Measurements from ENCODE around the gene CDKAL1.

The CDKAL1 gene

GRCh38 chr6:20954315-20954714 is 420.1 kb downstream of the CDKAL1 start:
- no peak for ATAC-seq
- no peak for TF ChIP-seq OSR1 (CRISPR knock-in tag; IDR thresholded peaks at IDR 0.05)
- no peak for TF ChIP-seq CSDC2 (CRISPR knock-in tag; IDR thresholded peaks at IDR 0.05)
- TF ChIP-seq CSRNP3 (CRISPR knock-in tag; IDR thresholded peaks at IDR 0.05) = no peak
- TF ChIP-seq ZNF8 (CRISPR knock-in tag; IDR thresholded peaks at IDR 0.05) = no peak
- no peak for TF ChIP-seq PATZ1 (CRISPR knock-in tag; IDR thresholded peaks at IDR 0.05; ENCODE audit: borderline replicate concordance)
- no peak for TF ChIP-seq PPARA (CRISPR knock-in tag; IDR thresholded peaks at IDR 0.05; ENCODE audit: borderline replicate concordance)
- TF ChIP-seq ZC3H10 (CRISPR knock-in tag; IDR thresholded peaks at IDR 0.05) = no peak
- TF ChIP-seq SNAI2 (CRISPR knock-in tag; IDR thresholded peaks at IDR 0.05) = no peak
- TF ChIP-seq POU6F1 (CRISPR knock-in tag; IDR thresholded peaks at IDR 0.05; ENCODE audit: borderline replicate concordance, low read depth) = no peak
- TF ChIP-seq GLIS3 (CRISPR knock-in tag; IDR thresholded peaks at IDR 0.05) = no peak
- TF ChIP-seq ARNTL (CRISPR knock-in tag; IDR thresholded peaks at IDR 0.05; ENCODE audit: borderline replicate concordance, low read depth) = no peak
- TF ChIP-seq ZFP3 (CRISPR knock-in tag; IDR thresholded peaks at IDR 0.05) = no peak
- no peak for TF ChIP-seq BACH2 (CRISPR knock-in tag; IDR thresholded peaks at IDR 0.05; ENCODE audit: borderline replicate concordance)
- no peak for TF ChIP-seq ZNF565 (CRISPR knock-in tag; conservative IDR thresholded peaks at IDR 0.05; ENCODE audit: low read depth)
- no peak for TF ChIP-seq ESRRG (CRISPR knock-in tag; IDR thresholded peaks at IDR 0.05)
- no peak for TF ChIP-seq RARB (CRISPR knock-in tag; IDR thresholded peaks at IDR 0.05)
- no peak for TF ChIP-seq TOX (CRISPR knock-in tag; IDR thresholded peaks at IDR 0.05; ENCODE audit: borderline replicate concordance)
- no peak for TF ChIP-seq ZFP30 (CRISPR knock-in tag; IDR thresholded peaks at IDR 0.05)
- TF ChIP-seq CREB5 (CRISPR knock-in tag; IDR thresholded peaks at IDR 0.05; ENCODE audit: low read depth) = no peak

- TF ChIP-seq POU6F1 (CRISPR knock-in tag; IDR thresholded peaks at IDR 0.05; ENCODE audit: borderline replicate concordance, low read depth) (no peak), ZNF565 (CRISPR knock-in tag; conservative IDR thresholded peaks at IDR 0.05; ENCODE audit: low read depth) (no peak), CSRNP3 (CRISPR knock-in tag; IDR thresholded peaks at IDR 0.05) (no peak), GLIS3 (CRISPR knock-in tag; IDR thresholded peaks at IDR 0.05) (no peak), TSHZ2 (CRISPR knock-in tag; IDR thresholded peaks at IDR 0.05) (no peak), ZNF8 (CRISPR knock-in tag; IDR thresholded peaks at IDR 0.05) (no peak), ISL1 (CRISPR knock-in tag; IDR thresholded peaks at IDR 0.05) (no peak), TCF4 (CRISPR knock-in tag; IDR thresholded peaks at IDR 0.05; ENCODE audit: borderline replicate concordance) (no peak), ESRRG (CRISPR knock-in tag; IDR thresholded peaks at IDR 0.05) (no peak), ZFP3 (CRISPR knock-in tag; IDR thresholded peaks at IDR 0.05) (no peak), PATZ1 (CRISPR knock-in tag; IDR thresholded peaks at IDR 0.05; ENCODE audit: borderline replicate concordance) (no peak), OSR1 (CRISPR knock-in tag; IDR thresholded peaks at IDR 0.05) (no peak), CSDC2 (CRISPR knock-in tag; IDR thresholded peaks at IDR 0.05) (no peak), CREB5 (CRISPR knock-in tag; IDR thresholded peaks at IDR 0.05; ENCODE audit: low read depth) (no peak), PPARA (CRISPR knock-in tag; IDR thresholded peaks at IDR 0.05; ENCODE audit: borderline replicate concordance) (no peak), ZC3H10 (CRISPR knock-in tag; IDR thresholded peaks at IDR 0.05) (no peak), TOX (CRISPR knock-in tag; IDR thresholded peaks at IDR 0.05; ENCODE audit: borderline replicate concordance) (no peak), ARNTL (CRISPR knock-in tag; IDR thresholded peaks at IDR 0.05; ENCODE audit: borderline replicate concordance, low read depth) (no peak)
- ATAC-seq = no peak
Measured at GRCh38 chr6:20955131-20955530, 420.9 kb downstream of the CDKAL1 start.

Measured in SK-N-SH treated with all-trans-retinoic acid at 6 μM for 48 hours (cell line).